HEK293 (cell line): ENCODE results near the gene PRR5.

ENCODE experiments used
- CTCF ChIA-PET: fragments of 350-600 bp; formaldehyde crosslinking; extraction: SDS; loops from one replicate; lab custom pipeline; 2021; ENCODE audit warnings: antibody characterized with exemption; lab: Yijun Ruan, JAX
- POLR2A ChIA-PET: fragments of 300-600 bp; formaldehyde crosslinking; extraction: SDS; loops from one replicate; lab custom pipeline; 2020; ENCODE audit warnings: antibody characterized with exemption, inconsistent platforms; lab: Yijun Ruan, JAX
- H3K27ac ChIP-seq: fragments of 200-500 bp; sonication (Bioruptor generic); 2 replicates; pipeline ENCODE4 v1.5.1; 2014; ENCODE audit warnings: low read depth, low read length, control low read depth, inconsistent platforms; ENCODE audit errors: extremely low read depth
- H3K36me3 ChIP-seq, 2 experiments: fragments of 200-500 bp in 1 of 2; sonication (Bioruptor generic) in 1 of 2; 1 replicate in 1 of 2; 2 replicates in 1 of 2; pipeline ENCODE4 v1.5.1; 2014 to 2017; ENCODE audit warnings: inconsistent platforms in 2 of 2, low read length in 2 of 2; ENCODE audit not compliant: control insufficient read depth in 2 of 2, insufficient read depth in 1 of 2
- H3K4me1 ChIP-seq: fragments of 200-500 bp; sonication (Bioruptor generic); 2 replicates; pipeline ENCODE4 v1.5.1; 2014; ENCODE audit warnings: mild to moderate bottlenecking, low read length, inconsistent platforms; ENCODE audit not compliant: control insufficient read depth, insufficient read depth
- H3K4me3 ChIP-seq: 2 replicates; pipeline ENCODE4 v1.5.1; 2011; ENCODE audit warnings: low read depth, mild to moderate bottlenecking, control low read depth, low read length, moderate library complexity
- H3K9me3 ChIP-seq: fragments of 200-500 bp; sonication (Bioruptor generic); 2 replicates; pipeline ENCODE4 v1.5.1; 2014; ENCODE audit warnings: low read depth, low read length, inconsistent platforms; ENCODE audit not compliant: control insufficient read depth, insufficient read depth
- BCL11A ChIP-seq: fragments of 450-650 bp; formaldehyde crosslinking; IDR thresholded peaks from 2 replicates; pipeline ENCODE4 v1.5.1; 2016; ENCODE audit warnings: low read depth, missing biosample characterization, missing genetic modification characterization
- CTCF ChIP-seq: fragments of 450-650 bp; formaldehyde crosslinking; IDR thresholded peaks from 2 replicates; pipeline ENCODE4 v1.5.1; 2016; ENCODE audit warnings: missing biosample characterization, missing genetic modification characterization
- EGR2 ChIP-seq: fragments of 450-650 bp; formaldehyde crosslinking; IDR thresholded peaks from 2 replicates; pipeline ENCODE4 v1.5.1; 2016; ENCODE audit warnings: low read depth, missing biosample characterization, missing genetic modification characterization
- GLIS2 ChIP-seq: fragments of 450-650 bp; formaldehyde crosslinking; IDR thresholded peaks from 2 replicates; pipeline ENCODE4 v1.5.1; 2016; ENCODE audit warnings: missing biosample characterization, missing genetic modification characterization
- KLF16 ChIP-seq: fragments of 450-650 bp; formaldehyde crosslinking; IDR thresholded peaks from 2 replicates; pipeline ENCODE4 v1.5.1; 2017; ENCODE audit warnings: missing biosample characterization, missing genetic modification characterization
- SCRT1 ChIP-seq: fragments of 450-650 bp; formaldehyde crosslinking; IDR thresholded peaks from 2 replicates; pipeline ENCODE4 v1.5.1; 2016; ENCODE audit warnings: missing biosample characterization, missing genetic modification characterization, borderline replicate concordance
- SCRT2 ChIP-seq: fragments of 450-650 bp; formaldehyde crosslinking; IDR thresholded peaks from 2 replicates; pipeline ENCODE4 v1.5.1; 2016; ENCODE audit warnings: missing biosample characterization, missing genetic modification characterization
- ZFHX2 ChIP-seq: fragments of 450-650 bp; formaldehyde crosslinking; conservative IDR thresholded peaks from 2 replicates; pipeline ENCODE4 v1.5.1; 2016; ENCODE audit warnings: missing biosample characterization, missing genetic modification characterization
- ZNF114 ChIP-seq: fragments of 450-650 bp; formaldehyde crosslinking; IDR thresholded peaks from 2 replicates; pipeline ENCODE4 v1.5.0; 2017; ENCODE audit warnings: missing biosample characterization, missing genetic modification characterization
- ZNF121 ChIP-seq: fragments of 450-650 bp; formaldehyde crosslinking; IDR thresholded peaks from 2 replicates; pipeline ENCODE4 v1.5.1; 2016; ENCODE audit warnings: missing biosample characterization, missing genetic modification characterization
- ZNF266 ChIP-seq: fragments of 450-650 bp; formaldehyde crosslinking; IDR thresholded peaks from 2 replicates; pipeline ENCODE4 v1.5.1; 2016; ENCODE audit warnings: missing biosample characterization, missing genetic modification characterization, low read depth
- ZNF37A ChIP-seq: fragments of 450-650 bp; IDR thresholded peaks from 2 replicates; pipeline ENCODE4 v1.5.1; 2018; ENCODE audit warnings: missing biosample characterization, missing genetic modification characterization
- ZNF571 ChIP-seq: fragments of 450-650 bp; formaldehyde crosslinking; IDR thresholded peaks from 2 replicates; pipeline ENCODE4 v1.5.0; 2017; ENCODE audit warnings: missing biosample characterization, missing genetic modification characterization
- ZNF610 ChIP-seq: fragments of 450-650 bp; formaldehyde crosslinking; IDR thresholded peaks from 2 replicates; pipeline ENCODE4 v1.5.1; 2016; ENCODE audit warnings: missing biosample characterization, missing genetic modification characterization, borderline replicate concordance
- ZNF621 ChIP-seq: fragments of 450-650 bp; formaldehyde crosslinking; IDR thresholded peaks from 2 replicates; pipeline ENCODE4 v1.5.1; 2017; ENCODE audit warnings: missing biosample characterization, missing genetic modification characterization
- ZNF777 ChIP-seq: fragments of 450-650 bp; formaldehyde crosslinking; IDR thresholded peaks from 2 replicates; pipeline ENCODE4 v1.5.1; 2017; ENCODE audit warnings: missing biosample characterization, missing genetic modification characterization, borderline replicate concordance
- ZNF792 ChIP-seq: fragments of 450-650 bp; formaldehyde crosslinking; IDR thresholded peaks from 2 replicates; pipeline ENCODE4 v1.5.1; 2016; ENCODE audit warnings: missing biosample characterization, missing genetic modification characterization
- TF ChIP-seq, protein P1 (sequence below): fragments of 450-650 bp; formaldehyde crosslinking; IDR thresholded peaks from 2 replicates; pipeline ENCODE4 v1.5.1; 2017; ENCODE audit warnings: missing biosample characterization, missing genetic modification characterization
- TF ChIP-seq, protein P2 (sequence below): fragments of 450-650 bp; formaldehyde crosslinking; IDR thresholded peaks from 2 replicates; pipeline ENCODE4 v1.5.1; 2016; ENCODE audit warnings: missing biosample characterization, missing genetic modification characterization
- TF ChIP-seq, protein P3 (sequence below): fragments of 450-650 bp; formaldehyde crosslinking; IDR thresholded peaks from 2 replicates; pipeline ENCODE4 v1.5.1; 2017; ENCODE audit warnings: missing biosample characterization, missing genetic modification characterization

PRR5 gene

DNA sequence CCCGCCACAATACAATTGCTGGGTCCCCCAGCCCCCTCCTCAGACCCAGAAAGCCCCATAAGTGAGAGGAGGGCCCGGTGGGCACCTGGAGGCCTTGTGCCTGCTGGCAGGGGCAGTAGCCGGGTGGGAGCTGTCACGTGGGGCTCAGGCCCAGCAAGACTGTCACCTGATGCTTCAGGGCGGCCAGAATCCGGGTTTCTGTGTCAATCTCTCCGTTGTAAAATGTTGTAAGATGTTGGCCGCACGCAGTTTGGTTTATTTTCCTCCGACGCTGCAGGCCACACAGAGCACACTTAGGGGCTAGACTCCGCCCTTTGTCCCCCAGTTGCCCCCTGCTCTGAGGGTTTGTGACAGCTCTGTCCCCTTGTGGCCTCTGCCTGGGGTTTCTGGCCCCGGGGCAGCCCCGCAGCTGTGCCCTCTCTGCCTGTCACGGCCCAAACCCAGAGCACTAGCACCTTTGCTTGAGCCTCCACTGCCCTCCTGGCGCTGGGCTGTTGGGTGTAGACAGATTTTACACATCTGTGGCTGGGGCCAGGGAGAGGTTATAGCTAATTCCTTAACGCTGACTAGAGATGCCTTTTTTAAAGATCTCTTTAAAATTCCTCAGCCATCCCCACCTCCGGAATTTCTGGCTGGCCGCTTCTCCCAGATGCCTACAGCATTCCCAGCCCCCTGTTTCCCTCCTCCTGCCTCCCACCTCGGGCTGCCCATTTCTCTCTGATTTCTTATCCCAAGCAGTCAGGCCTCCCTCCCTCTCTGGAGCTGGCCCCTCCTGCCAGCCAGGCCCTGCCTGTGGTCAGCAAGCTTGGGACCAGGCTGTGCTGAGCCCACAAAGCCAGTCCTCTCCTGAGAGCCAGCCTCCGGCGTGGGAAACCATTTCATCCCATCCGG lies 3.2 kb upstream of the PRR5 start:
- Histone ChIP-seq H3K9me3 (no peaks in the 10 kb centered on the region), H3K27ac (no peak overlapping the region), H3K4me1 (no peaks in the 10 kb centered on the region; the same call in 1 of the 2 replicates), H3K36me3 (no peaks in the 10 kb centered on the region), H3K4me3 (no peak overlapping the region)
- TF ChIP-seq ZNF571 (tag by site-specific recombination) (no peak), ZFHX2 (tag by site-specific recombination) (peak; percentile 77), ZNF37A (tag by site-specific recombination) (no peak), EGR2 (tag by site-specific recombination) (peak; percentile 92), GLIS2 (no peak)
- POLR2A ChIA-PET: interaction anchor here (0.7 kb wide), 1 partner anchor 10 kb away, joined by 3 read pairs; no protein-coding TSS in a partner anchor
- CTCF ChIA-PET: interaction anchor here (0.5 to 6.0 kb wide), 16 partner anchors 10 to 1236 kb away, joined by 3 to 70 read pairs (median 4); no protein-coding TSS in a partner anchor

GRCh38 chr22:44700456-44700855 lies 1.5 kb upstream of the PRR5 start:
- CTCF ChIA-PET: interaction anchor here (1.4 to 6.0 kb wide), 2 partner anchors 15 to 35 kb away, joined by 9 to 49 read pairs; no protein-coding TSS in a partner anchor
- no peak overlapping the region for H3K27ac ChIP-seq
- no peaks in the 10 kb centered on the region; the same call in 1 of the 2 replicates for H3K4me1 ChIP-seq
- H3K9me3 ChIP-seq: no peaks in the 10 kb centered on the region
- TF ChIP-seq SCRT2 (tag by site-specific recombination): peak; percentile 90
- TF ChIP-seq ZNF121: no peak
- 0 out of 2 replicates have a peak, but pooled peaks have one; percentile 56 for TF ChIP-seq SCRT1 (tag by site-specific recombination)
- no peak overlapping the region for H3K4me3 ChIP-seq
- no peaks in the 10 kb centered on the region for H3K36me3 ChIP-seq
- POLR2A ChIA-PET: no interaction called here

- TF ChIP-seq ZNF266 (tag by site-specific recombination): no peak
- TF ChIP-seq, protein P1, sequence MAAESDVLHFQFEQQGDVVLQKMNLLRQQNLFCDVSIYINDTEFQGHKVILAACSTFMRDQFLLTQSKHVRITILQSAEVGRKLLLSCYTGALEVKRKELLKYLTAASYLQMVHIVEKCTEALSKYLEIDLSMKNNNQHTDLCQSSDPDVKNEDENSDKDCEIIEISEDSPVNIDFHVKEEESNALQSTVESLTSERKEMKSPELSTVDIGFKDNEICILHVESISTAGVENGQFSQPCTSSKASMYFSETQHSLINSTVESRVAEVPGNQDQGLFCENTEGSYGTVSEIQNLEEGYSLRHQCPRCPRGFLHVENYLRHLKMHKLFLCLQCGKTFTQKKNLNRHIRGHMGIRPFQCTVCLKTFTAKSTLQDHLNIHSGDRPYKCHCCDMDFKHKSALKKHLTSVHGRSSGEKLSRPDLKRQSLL (tag by site-specific recombination): no peak
- TF ChIP-seq, protein P2, sequence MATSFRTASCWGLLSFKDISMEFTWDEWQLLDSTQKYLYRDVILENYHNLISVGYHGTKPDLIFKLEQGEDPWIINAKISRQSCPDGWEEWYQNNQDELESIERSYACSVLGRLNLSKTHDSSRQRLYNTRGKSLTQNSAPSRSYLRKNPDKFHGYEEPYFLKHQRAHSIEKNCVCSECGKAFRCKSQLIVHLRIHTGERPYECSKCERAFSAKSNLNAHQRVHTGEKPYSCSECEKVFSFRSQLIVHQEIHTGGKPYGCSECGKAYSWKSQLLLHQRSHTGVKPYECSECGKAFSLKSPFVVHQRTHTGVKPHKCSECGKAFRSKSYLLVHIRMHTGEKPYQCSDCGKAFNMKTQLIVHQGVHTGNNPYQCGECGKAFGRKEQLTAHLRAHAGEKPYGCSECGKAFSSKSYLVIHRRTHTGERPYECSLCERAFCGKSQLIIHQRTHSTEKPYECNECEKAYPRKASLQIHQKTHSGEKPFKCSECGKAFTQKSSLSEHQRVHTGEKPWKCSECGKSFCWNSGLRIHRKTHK (tag by site-specific recombination): no peak
- no peak for TF ChIP-seq KLF16
- TF ChIP-seq BCL11A (tag by site-specific recombination): no peak
- no peak for TF ChIP-seq ZNF792 (tag by site-specific recombination)
- no peak for TF ChIP-seq ZNF621 (tag by site-specific recombination)
- no peak for TF ChIP-seq ZNF114 (tag by site-specific recombination)
- TF ChIP-seq, protein P3, sequence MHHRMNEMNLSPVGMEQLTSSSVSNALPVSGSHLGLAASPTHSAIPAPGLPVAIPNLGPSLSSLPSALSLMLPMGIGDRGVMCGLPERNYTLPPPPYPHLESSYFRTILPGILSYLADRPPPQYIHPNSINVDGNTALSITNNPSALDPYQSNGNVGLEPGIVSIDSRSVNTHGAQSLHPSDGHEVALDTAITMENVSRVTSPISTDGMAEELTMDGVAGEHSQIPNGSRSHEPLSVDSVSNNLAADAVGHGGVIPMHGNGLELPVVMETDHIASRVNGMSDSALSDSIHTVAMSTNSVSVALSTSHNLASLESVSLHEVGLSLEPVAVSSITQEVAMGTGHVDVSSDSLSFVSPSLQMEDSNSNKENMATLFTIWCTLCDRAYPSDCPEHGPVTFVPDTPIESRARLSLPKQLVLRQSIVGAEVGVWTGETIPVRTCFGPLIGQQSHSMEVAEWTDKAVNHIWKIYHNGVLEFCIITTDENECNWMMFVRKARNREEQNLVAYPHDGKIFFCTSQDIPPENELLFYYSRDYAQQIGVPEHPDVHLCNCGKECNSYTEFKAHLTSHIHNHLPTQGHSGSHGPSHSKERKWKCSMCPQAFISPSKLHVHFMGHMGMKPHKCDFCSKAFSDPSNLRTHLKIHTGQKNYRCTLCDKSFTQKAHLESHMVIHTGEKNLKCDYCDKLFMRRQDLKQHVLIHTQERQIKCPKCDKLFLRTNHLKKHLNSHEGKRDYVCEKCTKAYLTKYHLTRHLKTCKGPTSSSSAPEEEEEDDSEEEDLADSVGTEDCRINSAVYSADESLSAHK (tag by site-specific recombination): no peak
- no peak for TF ChIP-seq CTCF (tag by site-specific recombination)
- no peak for TF ChIP-seq ZNF777 (tag by site-specific recombination)
- no peak for TF ChIP-seq ZNF610 (tag by site-specific recombination)
- Histone ChIP-seq H3K4me3 (no peak overlapping the region), H3K4me1 (no peaks in the 10 kb centered on the region; the same call in 1 of the 2 replicates), H3K27ac (no peak overlapping the region; the same call in 1 of the 2 replicates), H3K9me3 (no peaks in the 10 kb centered on the region), H3K36me3 (no peaks in the 10 kb centered on the region)
- ChIA-PET POLR2A (no interaction called here), CTCF (interaction anchor here (1.4 to 6.0 kb wide), 2 partner anchors 16 to 34 kb away, joined by 9 to 49 read pairs; no protein-coding TSS in a partner anchor)
Observed at GRCh38 chr22:44701187-44701790, 715 bp upstream of the PRR5 start.
